Endothelial cell of umbilical vein (primary cell): ENCODE measurements around the gene SNX2. TPM values are rescaled to one million over a fixed set of nuclear protein-coding genes. Genes with fewer than 3 reads are reported as not detected.

Experiments
- BruUV-seq: library from RNA; stranded (reverse); fragments of 400-500 nt; replicated peaks from 2 replicates; lab custom pipeline; 2021; lab: Mats Ljungman, UMichigan
- CTCF ChIA-PET: fragments of 300-600, 350-600 bp; sonication (Branson Sonifier 250); formaldehyde crosslinking; loops from one replicate; lab custom pipeline; 2021; ENCODE audit warnings: antibody characterized with exemption, inconsistent platforms; lab: Charles Lee
- POLR2A ChIA-PET: fragments of 300-600, 350-600 bp; sonication (Branson Sonifier 250); formaldehyde crosslinking; loops from one replicate; lab custom pipeline; 2021; ENCODE audit warnings: antibody characterized with exemption, inconsistent platforms; lab: Charles Lee
- DNase-seq: peaks from one replicate; pipeline ENCODE4 v3.0.0-alpha.2; 2011; ENCODE audit warnings: low read depth, low spot score
- FAIRE-seq: peaks from 2 replicates; lab custom pipeline; 2011; peaks lifted over from hg19 to GRCh38; lab: Jason Lieb, UNC
- H2AFZ ChIP-seq: 2 replicates; pipeline ENCODE4 v1.6.0; 2012; ENCODE audit warnings: low read depth, low read length, control low read depth, inconsistent platforms
- H3K27ac ChIP-seq: 2 replicates; pipeline ENCODE4 v1.5.1; 2011; ENCODE audit warnings: low read depth, mild to moderate bottlenecking, control low read depth, low read length, moderate library complexity; ENCODE audit not compliant: insufficient read depth
- H3K27me3 ChIP-seq, 2 experiments: 2 replicates each; pipeline versions ENCODE4 v1.6.0 to v1.6.1; 2011; ENCODE audit warnings: low read length in 2 of 2, mixed read lengths in 1 of 2; ENCODE audit not compliant: control insufficient read depth in 2 of 2, insufficient read depth in 2 of 2
- H3K36me3 ChIP-seq, 2 experiments: 2 replicates in 1 of 2; 3 replicates in 1 of 2; pipeline ENCODE4 v1.5.1; 2011; ENCODE audit warnings: low read length in 2 of 2, mild to moderate bottlenecking in 1 of 2, moderate library complexity in 1 of 2; ENCODE audit not compliant: control insufficient read depth in 2 of 2, insufficient read depth in 2 of 2; ENCODE audit errors: extremely low read depth in 1 of 2
- H3K4me1 ChIP-seq: 3 replicates; pipeline ENCODE4 v1.5.1; 2011; ENCODE audit warnings: mild to moderate bottlenecking, low read length; ENCODE audit not compliant: control insufficient read depth, insufficient read depth; ENCODE audit errors: extremely low read depth
- H3K4me2 ChIP-seq: 2 replicates; pipeline ENCODE4 v1.6.1; 2011; ENCODE audit warnings: low read length, control low read depth, mixed read lengths; ENCODE audit not compliant: insufficient read depth
- H3K4me3 ChIP-seq, 3 experiments: fragments of 200-600 bp in 1 of 3; sonication (generic), shearing (Covaris generic) in 1 of 3; replicated peaks in 1 of 3; 2 replicates each; pipeline ENCODE4 v1.5.1; 2011 to 2016; ENCODE audit warnings: control low read depth in 3 of 3, low read length in 3 of 3, mild to moderate bottlenecking in 2 of 3, inconsistent platforms in 1 of 3, low read depth in 1 of 3, moderate library complexity in 1 of 3; ENCODE audit not compliant: insufficient read depth in 1 of 3
- H3K79me2 ChIP-seq: 2 replicates; pipeline ENCODE4 v1.6.0; 2012; ENCODE audit warnings: low read length, inconsistent platforms; ENCODE audit not compliant: control insufficient read depth, insufficient read depth
- H3K9ac ChIP-seq: replicated peaks from 2 replicates; pipeline ENCODE3; 2011; ENCODE audit warnings: low read length, control low read depth; ENCODE audit not compliant: insufficient read depth; ENCODE audit errors: extremely low read depth
- H3K9me1 ChIP-seq: replicated peaks from 3 replicates; pipeline ENCODE4 v1.6.0; 2011; ENCODE audit warnings: mild to moderate bottlenecking, low read length; ENCODE audit not compliant: control insufficient read depth, insufficient read depth; ENCODE audit errors: extremely low read depth
- H3K9me3 ChIP-seq: replicated peaks from 2 replicates; pipeline ENCODE4 v1.5.1; 2012; ENCODE audit warnings: low read length, inconsistent platforms; ENCODE audit not compliant: control insufficient read depth, insufficient read depth
- H4K20me1 ChIP-seq: replicated peaks from 2 replicates; pipeline ENCODE3; 2011; ENCODE audit warnings: mild to moderate bottlenecking, low read length; ENCODE audit not compliant: control insufficient read depth, insufficient read depth; ENCODE audit errors: extremely low read depth
- EZH2 ChIP-seq: IDR thresholded peaks from 2 replicates; pipeline ENCODE4 v1.6.1; 2012; ENCODE audit warnings: borderline replicate concordance, low read depth, mild to moderate bottlenecking, moderate library complexity, low read length, inconsistent platforms; ENCODE audit not compliant: severe bottlenecking
- FOS ChIP-seq: IDR thresholded peaks from 2 replicates; pipeline ENCODE4 v1.6.1; 2011; ENCODE audit warnings: mild to moderate bottlenecking, low read length, moderate library complexity, borderline replicate concordance; ENCODE audit not compliant: insufficient read depth
- GATA2 ChIP-seq: IDR thresholded peaks from 2 replicates; pipeline ENCODE4 v1.7.0; 2011; ENCODE audit warnings: low read depth, mild to moderate bottlenecking, moderate library complexity, mixed read lengths, low read length; ENCODE audit not compliant: insufficient read length, insufficient read depth
- JUN ChIP-seq: IDR thresholded peaks from 2 replicates; pipeline ENCODE4 v1.6.1; 2011; ENCODE audit warnings: borderline replicate concordance, low read depth; ENCODE audit not compliant: insufficient read length, insufficient read depth
- MYC ChIP-seq: IDR thresholded peaks from one replicate; pipeline ENCODE4 v1.6.1; 2011; ENCODE audit warnings: mild to moderate bottlenecking, low read depth, low read length
- POLR2A ChIP-seq: IDR thresholded peaks from 2 replicates; pipeline ENCODE4 v1.6.1; 2012; ENCODE audit warnings: low read depth, mild to moderate bottlenecking, control low read depth, low read length
- POLR2AphosphoS5 ChIP-seq: IDR thresholded peaks from 2 replicates; pipeline ENCODE4 v1.6.1; 2012; ENCODE audit warnings: low read depth, mild to moderate bottlenecking, control low read depth, low read length, moderate library complexity; ENCODE audit not compliant: insufficient read depth
- dilution Hi-C: fragments of 300-500 bp; cut with MboI; formaldehyde crosslinking; loops from one replicate; pipeline ENCODE4 v1.15.0; 2019; ENCODE audit warnings: low sequenced_read_pairs; ENCODE audit not compliant: extremely low pct_ligation_motif_present
- intact Hi-C: fragments of 100-400 bp; cut with micrococcal nuclease; formaldehyde crosslinking; loops from one replicate; pipeline ENCODE4 v1.10.0; 2022
- polyA plus RNA-seq, 4 experiments: library from polyadenylated mRNA; depleted of rRNA in 3 of 4; stranded (reverse) in 3 of 4; unstranded in 1 of 4; fragments of >200 nt; gene quantifications; 2 replicates each; pipeline versions ENCODE4 v1.2.1 to v1.2.3, GENCODE V29; 2011 to 2012; ENCODE audit warnings: missing spikeins in 1 of 4
- total RNA-seq: library from RNA; stranded (reverse); gene quantifications from 2 replicates; pipeline ENCODE4 v1.2.3, GENCODE V29; 2021
- TF ChIP-seq, protein P1 (sequence below): IDR thresholded peaks from 2 replicates; pipeline ENCODE4 v1.6.1; 2011; ENCODE audit not compliant: insufficient read depth, insufficient read length
- TF ChIP-seq, protein P2 (sequence below), 2 donors: IDR thresholded peaks; 1 replicate in 1 of 2; 2 replicates in 1 of 2; pipeline ENCODE4 v1.5.1; 2011; ENCODE audit warnings: low read length in 2 of 2, mild to moderate bottlenecking in 2 of 2, moderate library complexity in 2 of 2, control low read depth in 1 of 2, inconsistent platforms in 1 of 2, low read depth in 1 of 2; ENCODE audit not compliant: insufficient read depth in 1 of 2; ENCODE audit errors: extremely low read depth in 1 of 2

SNX2 gene
- total and polyA plus RNA-seq, 2 donors (not counting 3 experiments of a cell fraction or from before 2014, with no cell fraction given): 14.4 to 51.2 TPM

DNA sequence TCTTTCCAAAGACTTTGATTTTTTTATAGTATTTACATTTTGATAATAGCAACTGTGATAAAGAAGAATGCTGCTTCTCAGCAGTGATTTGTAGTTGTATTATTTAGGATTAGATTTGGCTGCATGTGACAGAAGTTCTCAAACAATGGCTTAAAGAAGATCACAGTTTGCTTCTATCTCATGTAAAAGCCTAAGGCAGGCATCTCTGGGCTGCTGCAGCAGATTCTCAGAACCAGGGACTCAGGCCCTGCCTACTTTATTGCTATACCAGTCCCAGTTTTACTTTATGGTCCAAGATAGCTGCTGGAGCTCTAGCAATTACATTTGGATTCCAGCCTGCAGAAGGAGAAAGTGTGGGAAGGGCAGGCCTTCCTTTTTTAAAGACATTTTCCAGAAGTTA lies 8.8 kb upstream of the SNX2 start:
- no peak overlapping the region for H3K27ac ChIP-seq
- no peaks in the 10 kb centered on the region for H3K79me2 ChIP-seq
- no peaks in the 10 kb centered on the region for H3K9me1 ChIP-seq
- H3K36me3 ChIP-seq: no peaks in the 10 kb centered on the region
- no peak overlapping the region for H2AFZ ChIP-seq
- ChIA-PET POLR2A (no interaction called here), CTCF (interaction anchor here (1.2 to 1.4 kb wide), 2 partner anchors 9 to 15 kb away, joined by 3 read pairs; partner anchors contain the start of gene SNX2)
- no peak for TF ChIP-seq EZH2
- TF ChIP-seq MYC: no peak
- TF ChIP-seq JUN: no peak
- TF ChIP-seq POLR2A: no peak
- no peak for TF ChIP-seq FOS
- TF ChIP-seq, protein P1, sequence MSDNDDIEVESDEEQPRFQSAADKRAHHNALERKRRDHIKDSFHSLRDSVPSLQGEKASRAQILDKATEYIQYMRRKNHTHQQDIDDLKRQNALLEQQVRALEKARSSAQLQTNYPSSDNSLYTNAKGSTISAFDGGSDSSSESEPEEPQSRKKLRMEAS: no peak
- TF ChIP-seq, protein P2, sequence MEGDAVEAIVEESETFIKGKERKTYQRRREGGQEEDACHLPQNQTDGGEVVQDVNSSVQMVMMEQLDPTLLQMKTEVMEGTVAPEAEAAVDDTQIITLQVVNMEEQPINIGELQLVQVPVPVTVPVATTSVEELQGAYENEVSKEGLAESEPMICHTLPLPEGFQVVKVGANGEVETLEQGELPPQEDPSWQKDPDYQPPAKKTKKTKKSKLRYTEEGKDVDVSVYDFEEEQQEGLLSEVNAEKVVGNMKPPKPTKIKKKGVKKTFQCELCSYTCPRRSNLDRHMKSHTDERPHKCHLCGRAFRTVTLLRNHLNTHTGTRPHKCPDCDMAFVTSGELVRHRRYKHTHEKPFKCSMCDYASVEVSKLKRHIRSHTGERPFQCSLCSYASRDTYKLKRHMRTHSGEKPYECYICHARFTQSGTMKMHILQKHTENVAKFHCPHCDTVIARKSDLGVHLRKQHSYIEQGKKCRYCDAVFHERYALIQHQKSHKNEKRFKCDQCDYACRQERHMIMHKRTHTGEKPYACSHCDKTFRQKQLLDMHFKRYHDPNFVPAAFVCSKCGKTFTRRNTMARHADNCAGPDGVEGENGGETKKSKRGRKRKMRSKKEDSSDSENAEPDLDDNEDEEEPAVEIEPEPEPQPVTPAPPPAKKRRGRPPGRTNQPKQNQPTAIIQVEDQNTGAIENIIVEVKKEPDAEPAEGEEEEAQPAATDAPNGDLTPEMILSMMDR (IDR thresholded peaks at IDR 0.05; ENCODE audit: extremely low read depth in 1 of 2, insufficient read depth in 1 of 2, low read depth in 1 of 2, low read length in 2 of 2): no peak
- no peak for TF ChIP-seq GATA2
- no peak for TF ChIP-seq POLR2AphosphoS5
- intact Hi-C loops: no loop called here
- no TSS peak for BruUV-seq
- DNase-seq (no peak), FAIRE-seq (no peak)
- H3K9ac ChIP-seq: no peak overlapping the region
- H3K4me3 ChIP-seq: no peak overlapping the region
- dilution Hi-C loops: no loop called here
- no peaks in the 10 kb centered on the region for H4K20me1 ChIP-seq
- no peak overlapping the region for H3K4me2 ChIP-seq
- peaks cover 3% of the 10 kb centered on the region for H3K4me1 ChIP-seq
- H3K9me3 ChIP-seq: no peaks in the 10 kb centered on the region
- peaks cover 4% of the 10 kb centered on the region in 2 experiments for H3K27me3 ChIP-seq
